ENCODE results near the gene ARF1. TPM values are rescaled to one million over a fixed set of nuclear protein-coding genes. Genes with fewer than 3 reads are reported as not detected.

Gene ARF1
- total and polyA plus RNA-seq, 10 of the 15 experiments (the other 5 are each of a cell fraction or from before 2014, with no cell fraction given): 48.4 to 508 (median 283) TPM

GRCh38 chr1:228099331-228099732, 16.8 kb downstream of the ARF1 start:
- in situ Hi-C loops (cut with MboI) (no loop called here), intact Hi-C loops (cut with micrococcal nuclease; ENCODE audit: unreplicated experiment) (no loop called here)
- peaks cover 25% of the 10 kb centered on the region for H4K20me1 ChIP-seq (ENCODE audit: control insufficient read depth, insufficient read depth)
- ChIA-PET POLR2A (interaction anchor here (1.4 kb wide), 1 partner anchor 15 kb away, joined by 5 read pairs; no protein-coding TSS in a partner anchor), RAD21 (ENCODE audit: unreplicated experiment) (no interaction called here), SMC1A (ENCODE audit: uncharacterized antibody, unreplicated experiment) (interaction anchor here (1.0 kb wide), 1 partner anchor 12 kb away, joined by 3 read pairs; no protein-coding TSS in a partner anchor), CTCF (no interaction called here)
- BruUV-seq (replicated peaks): no TSS peak
- H3K9ac ChIP-seq (ENCODE audit: control insufficient read depth, insufficient read depth, low read length): no peak overlapping the region
- TF ChIP-seq BACH1 (IDR thresholded peaks at IDR 0.05; ENCODE audit: borderline replicate concordance) (peak; percentile 22; the same call in 1 of the 2 replicates), RFX5 (IDR thresholded peaks at IDR 0.05; ENCODE audit: low read depth, low read length) (no peak)
- WGBS (ENCODE audit: insufficient coverage, insufficient replicate concordance, low lambda C conversion rate, missing lambda C conversion rate): 76% methylated on average over 4 of the region's 4 CpGs
- no peak overlapping the region for H3K4me2 ChIP-seq (ENCODE audit: control insufficient read depth, insufficient read depth)
- peaks cover 43% of the 10 kb centered on the region for H3K79me2 ChIP-seq (ENCODE audit: control insufficient read depth, insufficient read depth, low read length)
- H3K36me3 ChIP-seq (ENCODE audit: control insufficient read depth in 2 of 2, insufficient read depth in 2 of 2, low read length in 1 of 2): peaks cover 6 to 40% of the 10 kb centered on the region in 2 experiments; a peak in 3 of 4 replicates
- H3K9me3 ChIP-seq (replicated peaks; ENCODE audit: control insufficient read depth, insufficient read depth, low read length): peaks cover 4% of the 10 kb centered on the region; the same call in 2 of the 3 replicates
- no peaks in the 10 kb centered on the region for H3K27me3 ChIP-seq (replicated peaks in 1 of 2; ENCODE audit: control insufficient read depth in 2 of 2, insufficient read depth in 2 of 2, low read length in 1 of 2)
- DNase-seq (ENCODE audit: low read depth, low spot score): no peak
- ATAC-seq: no peak
- H3K4me1 ChIP-seq (ENCODE audit: control insufficient read depth, insufficient read depth, low read length): peaks cover 6% of the 10 kb centered on the region
- H3K27ac ChIP-seq (ENCODE audit: control insufficient read depth, insufficient read depth): no peak overlapping the region
- H3K4me3 ChIP-seq: no peak overlapping the region
- FAIRE-seq: no peak
- no peak overlapping the region for H2AFZ ChIP-seq (ENCODE audit: control insufficient read depth, low read depth, low read length)

- H3K27ac ChIP-seq (ENCODE audit: control insufficient read depth, insufficient read depth): no peak overlapping the region
- H4K20me1 ChIP-seq (ENCODE audit: control insufficient read depth, insufficient read depth): peaks cover 11% of the 10 kb centered on the region
- no peaks in the 10 kb centered on the region for H3K9me3 ChIP-seq (replicated peaks; ENCODE audit: control insufficient read depth, insufficient read depth, low read length)
- no peak overlapping the region; the same call in 1 of the 2 replicates for H3K9ac ChIP-seq (ENCODE audit: control insufficient read depth, insufficient read depth, low read length)
- in situ Hi-C loops (cut with MboI) (no loop called here), intact Hi-C loops (cut with micrococcal nuclease; ENCODE audit: unreplicated experiment) (no loop called here)
- TF ChIP-seq POLR2AphosphoS2 (IDR thresholded peaks at IDR 0.05; ENCODE audit: low read depth, low read length) (peak; percentile 43; the same call in 1 of the 2 replicates), BCL3 (IDR thresholded peaks at IDR 0.05; ENCODE audit: borderline replicate concordance, insufficient read depth, low read depth, low read length, poor library complexity, severe bottlenecking) (no peak), REST (IDR thresholded peaks at IDR 0.05; ENCODE audit: low read depth, low read length) (no peak), ESRRA (IDR thresholded peaks at IDR 0.05; ENCODE audit: low read length) (no peak), PML (IDR thresholded peaks at IDR 0.05; ENCODE audit: low read length) (no peak), KLF5 (IDR thresholded peaks at IDR 0.05; ENCODE audit: partially characterized antibody) (no peak)
- H3K36me3 ChIP-seq (ENCODE audit: control insufficient read depth in 2 of 2, insufficient read depth in 2 of 2, low read length in 1 of 2): peaks cover 3 to 41% of the 10 kb centered on the region in 2 experiments; a peak in 3 of 4 replicates
- ChIA-PET CTCF (interaction anchor here (0.8 to 1.0 kb wide), 2 partner anchors 17 to 101 kb away, joined by 3 to 5 read pairs; no protein-coding TSS in a partner anchor), SMC1A (ENCODE audit: uncharacterized antibody, unreplicated experiment) (no interaction called here), POLR2A (interaction anchor here (1.2 kb wide), 1 partner anchor 14 kb away, joined by 5 read pairs; no protein-coding TSS in a partner anchor), RAD21 (ENCODE audit: unreplicated experiment) (interaction anchor here (1.2 kb wide), 1 partner anchor 103 kb away, joined by 3 read pairs; no protein-coding TSS in a partner anchor)
- no peak overlapping the region for H2AFZ ChIP-seq (ENCODE audit: control insufficient read depth, low read depth, low read length)
- ATAC-seq (no peak), FAIRE-seq (no peak), DNase-seq (ENCODE audit: low read depth, low spot score) (no peak)
- peak overlapping the region; percentile 87; the same call in 1 of the 2 replicates for H3K4me3 ChIP-seq
- peaks cover 10% of the 10 kb centered on the region for H3K4me1 ChIP-seq (ENCODE audit: control insufficient read depth, insufficient read depth, low read length)
- no peaks in the 10 kb centered on the region for H3K27me3 ChIP-seq (replicated peaks in 1 of 2; ENCODE audit: control insufficient read depth in 2 of 2, insufficient read depth in 2 of 2, low read length in 1 of 2)
- H3K4me2 ChIP-seq (ENCODE audit: control insufficient read depth, insufficient read depth): peak overlapping the region; percentile 66; the same call in 1 of the 2 replicates
- H3K79me2 ChIP-seq (ENCODE audit: control insufficient read depth, insufficient read depth, low read length): peaks cover 26% of the 10 kb centered on the region
- 66% methylated on average over 12 of the region's 12 CpGs for WGBS (ENCODE audit: insufficient coverage, insufficient replicate concordance, low lambda C conversion rate, missing lambda C conversion rate)
- BruUV-seq (replicated peaks): TSS peak; percentile 75
Observed at GRCh38 chr1:228100822-228101613, 18.5 kb downstream of the ARF1 start.

Measured in GM12878 (cell line).